Measurements from ENCODE around the gene DDR2. TPM values are rescaled to one million over a fixed set of nuclear protein-coding genes. Genes with fewer than 3 reads are reported as not detected.
A peak's percentile ranks its signal among the peaks of the same experiment; 100 is the strongest.

DDR2 gene
- total and polyA plus RNA-seq, 4 donors: 2.3 to 55.7 (median 17.6) TPM

DNA sequence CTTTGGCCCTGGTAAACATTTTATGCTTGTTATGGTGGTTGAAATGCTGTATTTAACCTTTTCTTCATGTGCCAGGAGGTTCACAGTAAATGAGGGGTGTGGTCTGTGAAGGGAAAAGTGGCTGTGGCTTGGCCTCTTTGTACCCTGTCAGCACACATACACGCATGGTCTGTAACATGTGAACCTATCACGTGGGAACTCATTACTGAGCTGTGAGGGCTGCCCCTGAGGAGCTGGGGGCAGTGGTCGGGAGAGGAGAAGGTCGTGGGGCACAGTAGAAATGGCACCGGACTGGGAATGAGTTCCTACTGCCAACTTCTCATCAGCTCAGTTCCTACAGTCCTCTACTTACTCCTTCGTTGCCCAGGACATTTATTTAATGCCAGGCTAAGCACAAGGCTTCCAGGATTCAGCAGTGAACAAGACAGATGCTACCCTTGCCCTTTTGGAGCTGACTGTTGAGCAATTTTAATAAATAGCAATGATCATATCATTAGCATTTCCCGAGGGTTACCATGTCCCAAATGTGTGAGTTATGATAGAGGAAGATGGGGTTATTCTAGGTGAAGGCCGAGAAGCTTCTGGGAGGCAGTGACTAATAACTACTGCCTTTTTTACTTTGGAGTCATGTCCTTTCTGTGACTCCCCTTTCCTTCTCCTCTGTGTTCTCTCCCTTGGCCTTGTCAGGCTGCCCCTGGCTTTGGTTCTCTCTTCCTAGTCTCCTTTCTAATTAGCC is 38.8 kb downstream of the DDR2 start:
- DNase-seq (no peak), ATAC-seq (ENCODE audit: insufficient read depth, low FRiP score) (peak; percentile 72)
- Histone ChIP-seq H3K27ac (ENCODE audit: low read depth in 1 of 2, low read length in 1 of 2) (peak overlapping the region; percentile 34 to 57), H3K9ac (ENCODE audit: insufficient read depth in 1 of 2, low read length in 2 of 2) (no peak overlapping the region), H3K27me3 (ENCODE audit: control insufficient read depth in 3 of 3, insufficient read depth in 3 of 3, low read length in 2 of 3) (no peaks in the 10 kb centered on the region), H3K4me3 (no peak overlapping the region), H3K36me3 (ENCODE audit: control insufficient read depth in 4 of 4, insufficient read depth in 4 of 4, low read length in 4 of 4) (no peaks in the 10 kb centered on the region), H3K9me3 (ENCODE audit: control insufficient read depth in 4 of 4, insufficient read depth in 3 of 4, low read length in 3 of 4) (no peaks in the 10 kb centered on the region), H3K4me1 (ENCODE audit: control insufficient read depth in 5 of 5, insufficient read depth in 5 of 5, low read length in 5 of 5) (peaks cover 0 to 14% (median 12%) of the 10 kb centered on the region in 5 donors)
- 81 to 88% methylated on average over 8 of the region's 8 CpGs for WGBS, 2 donors
- TF ChIP-seq CTCF (IDR thresholded peaks at IDR 0.05; ENCODE audit: control extremely low read depth, extremely low read depth): no peak

GRCh38 chr1:162671664-162672410 is 39.6 kb downstream of the DDR2 start:
- peaks cover 0 to 15% (median 8%) of the 10 kb centered on the region in 5 donors for H3K4me1 ChIP-seq (ENCODE audit: control insufficient read depth in 5 of 5, insufficient read depth in 5 of 5, low read length in 5 of 5)
- no peak overlapping the region for H3K4me3 ChIP-seq
- peak overlapping the region in 1 of 2 donors; percentile 57 for H3K27ac ChIP-seq (ENCODE audit: low read depth in 1 of 2, low read length in 1 of 2)
- WGBS, 2 donors: 68 to 71% methylated on average over 5 of the region's 5 CpGs
- TF ChIP-seq CTCF (IDR thresholded peaks at IDR 0.05; ENCODE audit: control extremely low read depth, extremely low read depth): no peak
- ATAC-seq (ENCODE audit: insufficient read depth, low FRiP score): no peak
- no peaks in the 10 kb centered on the region for H3K36me3 ChIP-seq (ENCODE audit: control insufficient read depth in 4 of 4, insufficient read depth in 4 of 4, low read length in 4 of 4)
- H3K9me3 ChIP-seq (ENCODE audit: control insufficient read depth in 4 of 4, insufficient read depth in 3 of 4, low read length in 3 of 4): no peaks in the 10 kb centered on the region
- no peak overlapping the region for H3K9ac ChIP-seq (ENCODE audit: insufficient read depth in 1 of 2, low read length in 2 of 2)
- DNase-seq: no peak
- no peaks in the 10 kb centered on the region for H3K27me3 ChIP-seq (ENCODE audit: control insufficient read depth in 3 of 3, insufficient read depth in 3 of 3, low read length in 2 of 3)

- Histone ChIP-seq H3K9me3 (ENCODE audit: control insufficient read depth in 4 of 4, insufficient read depth in 3 of 4, low read length in 3 of 4) (no peaks in the 10 kb centered on the region), H3K4me3 (no peak overlapping the region), H3K9ac (ENCODE audit: insufficient read depth in 1 of 2, low read length in 2 of 2) (no peak overlapping the region), H3K4me1 (ENCODE audit: control insufficient read depth in 5 of 5, insufficient read depth in 5 of 5, low read length in 5 of 5) (peaks cover 0 to 22% (median 0%) of the 10 kb centered on the region in 5 donors), H3K36me3 (ENCODE audit: control insufficient read depth in 4 of 4, insufficient read depth in 4 of 4, low read length in 4 of 4) (no peaks in the 10 kb centered on the region), H3K27me3 (ENCODE audit: control insufficient read depth in 3 of 3, insufficient read depth in 3 of 3, low read length in 2 of 3) (no peaks in the 10 kb centered on the region), H3K27ac (ENCODE audit: low read depth in 1 of 2, low read length in 1 of 2) (no peak overlapping the region)
- ATAC-seq (ENCODE audit: insufficient read depth, low FRiP score): no peak
- no peak for DNase-seq
- TF ChIP-seq CTCF (IDR thresholded peaks at IDR 0.05; ENCODE audit: control extremely low read depth, extremely low read depth): no peak
- 87 to 88% methylated on average over 3 of the region's 3 CpGs for WGBS, 2 donors
Measured at GRCh38 chr1:162672622-162673260, 40.5 kb downstream of the DDR2 start.
